NCI-H524 treated with DMSO at 0.1 percent for 48 hours (cell line): ENCODE data around the gene GRB10.
"Not testable (repeated sequence)": the region's sequence is repeated elsewhere in the genome, so short reads cannot be mapped to it uniquely, and the experiment has no call there.

Experiments
- DNase-seq: peaks from one replicate; lab custom pipeline; 2025; lab: John Stamatoyannopoulos, UW

Gene GRB10

DNA sequence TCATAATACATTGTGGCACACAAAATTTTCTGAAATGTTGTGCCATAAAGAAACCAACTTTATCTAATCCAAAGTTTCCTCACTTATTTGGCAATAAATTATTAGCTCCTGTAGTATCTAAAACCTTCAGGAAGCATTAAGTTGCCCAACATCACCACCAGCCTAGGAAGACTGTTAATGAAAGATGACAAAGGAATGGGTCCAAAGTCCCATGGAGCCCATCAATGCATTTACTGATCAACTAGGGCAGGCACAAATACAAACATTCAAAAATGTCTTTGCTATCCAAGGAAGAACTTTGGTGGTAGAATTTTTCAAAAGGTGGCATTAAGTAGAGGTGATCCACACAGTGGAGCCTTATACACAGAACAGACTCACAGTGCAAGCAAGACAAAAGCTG, 4.5 kb downstream of the GRB10 start:
- DNase-seq = no peak

DNA sequence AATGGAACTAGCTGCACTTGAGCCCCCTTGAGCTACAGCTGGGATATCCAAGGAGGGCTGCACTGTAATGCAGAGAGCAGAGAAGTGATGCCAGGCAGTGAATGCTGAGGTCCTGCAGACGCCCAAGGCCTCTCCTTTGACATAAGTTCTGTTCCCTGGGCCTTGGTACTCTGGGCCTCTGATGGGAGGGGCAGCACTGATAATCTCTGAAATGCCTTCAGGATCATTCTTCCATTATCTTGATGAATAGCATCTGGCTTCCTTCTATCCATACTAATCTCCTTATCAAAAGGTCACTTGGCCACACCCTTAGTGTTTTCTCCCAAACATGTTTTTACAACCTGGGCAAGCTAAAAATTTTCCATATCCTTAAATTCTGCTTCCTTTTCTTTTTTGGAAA, 6.9 kb downstream of the GRB10 start:
- no peak for DNase-seq

DNA sequence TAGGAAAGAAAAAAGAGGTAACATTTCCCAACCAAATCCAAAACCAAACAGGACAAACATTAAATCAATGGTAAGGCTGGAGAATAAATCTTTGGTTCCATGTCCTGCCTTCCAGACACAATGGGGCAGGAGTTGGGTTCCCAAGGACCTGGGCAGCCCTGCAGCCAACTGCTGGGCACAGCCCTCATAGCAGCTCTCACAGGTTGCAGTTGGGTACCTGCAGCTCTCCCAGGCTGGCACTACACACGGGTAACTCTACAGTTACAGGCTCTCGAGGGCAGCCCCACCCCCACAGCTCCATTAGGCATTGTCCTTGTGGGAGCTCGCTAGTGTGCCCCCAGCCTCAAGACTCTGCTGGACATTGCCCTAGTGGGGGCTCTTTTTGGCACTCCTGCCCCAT, 7.5 kb downstream of the GRB10 start:
- DNase-seq = no peak

DNA sequence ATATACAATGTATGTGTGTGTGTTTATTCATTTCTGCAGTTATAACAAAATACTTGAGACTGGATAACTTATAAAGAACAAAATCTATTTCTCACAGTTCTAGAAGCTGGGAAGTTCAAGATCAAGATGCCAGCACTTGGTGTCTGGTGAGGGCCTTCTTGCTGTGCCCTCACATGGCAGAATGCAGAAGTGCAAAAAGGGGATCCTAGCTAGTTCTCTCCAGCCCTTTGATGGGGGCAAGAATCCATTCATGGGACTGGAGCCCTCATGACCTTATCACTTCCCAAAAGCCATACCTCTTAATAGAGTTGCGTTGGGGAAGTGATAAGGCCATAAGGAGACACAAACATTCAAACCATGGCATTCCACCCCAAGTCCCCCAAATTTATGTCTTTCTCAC, 8.4 kb downstream of the GRB10 start:
- DNase-seq = no peak

DNA sequence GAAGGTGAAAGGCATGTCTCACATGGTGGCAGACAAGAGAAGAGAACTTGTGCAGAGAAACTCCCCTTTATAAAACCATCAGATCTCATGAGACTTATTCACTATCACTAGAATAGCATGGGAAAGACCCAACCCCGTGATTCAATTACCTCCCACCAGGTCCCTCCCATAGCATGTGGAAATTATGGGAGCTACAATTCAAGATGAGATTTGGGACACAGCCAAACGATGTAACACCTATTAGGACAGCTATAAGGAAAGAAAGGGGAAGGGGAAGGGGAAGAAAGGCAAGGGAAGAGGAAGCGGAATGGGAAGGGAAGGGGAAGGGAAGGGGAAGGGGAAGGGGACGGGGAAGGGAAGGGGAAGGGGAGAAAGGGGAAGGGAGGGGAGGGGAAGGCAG, 9.6 kb downstream of the GRB10 start:
- not testable (repeated sequence) for DNase-seq

DNA sequence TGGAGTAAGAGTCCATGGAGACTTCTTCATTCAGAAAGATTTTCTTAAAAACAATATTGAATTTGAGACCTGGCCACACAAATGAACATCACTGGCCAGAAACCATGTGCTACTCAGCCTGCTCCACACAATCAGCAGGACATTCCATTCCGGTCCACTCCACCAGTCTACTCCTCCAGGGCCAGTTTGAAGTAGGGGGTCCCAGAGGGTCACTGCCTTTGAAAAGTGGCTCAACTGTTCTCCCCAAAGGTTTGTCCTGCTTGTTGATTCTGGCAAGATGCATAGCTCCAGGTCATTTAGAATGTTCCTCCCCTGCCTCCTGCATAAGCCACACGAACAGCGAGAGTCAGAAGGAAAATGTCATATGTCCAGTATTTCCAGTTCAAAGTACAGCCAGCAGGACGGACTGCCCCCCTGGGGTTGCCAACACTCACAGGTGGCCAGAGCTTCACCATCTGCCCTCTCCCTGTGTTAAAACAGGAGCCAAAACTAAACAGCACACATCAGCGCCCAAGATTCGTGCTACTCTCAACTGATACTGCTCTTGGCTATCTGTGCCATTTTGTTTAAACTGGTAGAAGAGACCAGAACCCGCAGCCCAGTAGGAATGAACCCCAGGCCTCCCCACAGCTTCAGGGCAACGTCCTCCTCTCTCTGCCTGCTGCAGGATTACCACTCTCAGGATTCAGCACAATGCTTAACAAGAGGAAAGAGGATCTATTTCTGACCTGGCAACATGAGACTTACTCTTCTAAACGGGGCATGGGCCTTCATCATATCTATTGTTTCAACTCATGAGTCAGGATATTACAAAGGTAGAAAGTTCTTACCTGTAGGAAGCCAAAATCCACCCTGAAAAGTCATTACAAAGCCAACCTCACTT, 11.3 kb downstream of the GRB10 start:
- DNase-seq = no peak

DNA sequence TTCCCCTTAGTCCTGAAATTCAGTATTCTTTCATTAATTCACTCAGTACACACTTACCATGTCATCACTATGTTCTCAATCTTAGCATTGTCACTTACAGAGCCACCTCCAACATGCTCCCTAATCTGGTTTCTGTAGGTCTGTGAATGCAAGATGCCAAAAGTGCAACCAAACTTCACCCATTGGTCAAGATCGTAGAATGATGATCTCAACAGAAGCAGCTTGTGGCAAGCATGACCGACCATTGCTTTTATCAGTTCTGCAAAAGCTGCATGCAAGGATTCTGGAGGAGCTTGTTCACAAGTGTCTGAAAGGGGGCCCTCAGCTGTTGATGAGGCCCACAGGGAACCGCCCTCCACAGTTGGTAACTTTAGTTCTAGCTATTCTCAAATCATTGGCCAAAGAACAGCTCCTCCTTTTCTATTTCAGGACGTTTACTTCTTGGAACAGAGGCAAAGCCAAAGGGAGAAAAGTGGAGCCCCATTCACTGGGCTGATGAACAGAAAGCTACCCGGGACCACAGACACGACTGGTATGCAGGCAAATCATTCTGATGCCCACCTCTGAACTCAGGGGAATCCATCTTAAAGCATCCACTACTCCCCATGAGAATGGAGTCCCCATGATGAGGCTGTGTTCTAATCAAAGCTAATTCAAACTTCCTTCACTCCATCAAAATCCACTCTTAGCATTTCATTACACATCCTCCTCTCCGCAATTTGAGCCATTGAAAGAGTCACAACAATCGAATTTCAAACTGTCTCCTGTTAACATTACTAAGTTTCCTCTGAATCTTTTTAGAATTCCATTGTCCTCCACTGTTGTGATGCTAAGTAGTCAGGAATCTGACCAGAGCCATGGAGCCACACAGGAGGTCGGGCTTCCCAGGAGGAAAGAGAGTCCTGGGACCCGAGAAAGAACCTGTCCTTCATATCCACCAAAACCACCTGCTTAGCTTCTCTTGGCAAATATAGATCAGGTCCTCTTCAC, 13.9 kb downstream of the GRB10 start:
- no peak for DNase-seq

DNA sequence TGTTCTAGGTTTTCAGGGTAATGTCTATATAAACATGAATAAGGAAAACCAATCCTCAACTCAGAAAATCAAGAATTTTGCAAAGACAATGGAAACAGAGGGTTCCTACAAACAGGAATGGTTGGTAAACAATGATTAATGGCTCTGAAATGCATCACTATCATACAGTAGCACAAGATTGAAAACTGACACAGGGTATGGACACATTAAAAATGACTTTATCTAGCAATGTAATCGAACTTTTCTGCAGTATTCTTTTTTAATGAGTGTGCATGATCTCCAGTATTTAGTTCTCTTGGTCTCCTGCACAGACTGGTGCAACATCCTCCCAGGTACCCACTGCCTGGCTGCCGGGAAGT, 15.9 kb downstream of the GRB10 start:
- no peak for DNase-seq

DNA sequence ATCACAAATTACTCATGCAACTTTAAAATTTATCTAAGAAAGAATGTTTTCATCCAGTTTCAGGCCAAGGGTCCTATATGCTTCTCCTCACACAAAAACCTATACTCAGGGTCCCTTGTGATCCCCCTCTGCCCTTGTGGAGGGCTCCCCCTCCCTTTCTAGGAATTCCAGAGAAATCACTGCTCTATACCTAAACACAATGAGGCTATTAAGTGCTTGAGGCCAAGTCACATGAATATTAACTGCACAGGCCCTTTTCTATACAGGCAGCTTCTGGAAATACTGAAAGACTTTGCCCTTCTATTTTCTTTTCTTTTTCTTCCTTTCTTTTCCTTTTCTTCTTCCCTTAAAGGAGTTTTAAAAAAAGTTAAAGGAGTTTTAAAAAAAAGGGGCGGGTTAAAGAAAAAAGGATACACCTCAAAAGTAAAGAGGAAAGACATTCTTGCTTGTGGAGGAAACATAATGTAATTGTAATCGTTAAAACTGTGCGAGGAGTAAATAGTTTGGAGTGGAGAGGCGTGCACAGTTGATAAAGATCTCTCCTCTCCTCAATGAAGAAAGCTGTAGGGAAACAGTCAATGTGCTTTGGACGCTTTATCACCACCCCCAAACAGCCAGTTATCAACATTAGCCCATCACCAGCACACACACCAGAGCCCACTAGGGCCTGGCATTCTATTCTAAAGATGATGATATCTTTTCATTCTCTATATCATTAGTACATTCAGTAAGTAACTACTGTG, 16.4 kb downstream of the GRB10 start:
- no peak for DNase-seq

DNA sequence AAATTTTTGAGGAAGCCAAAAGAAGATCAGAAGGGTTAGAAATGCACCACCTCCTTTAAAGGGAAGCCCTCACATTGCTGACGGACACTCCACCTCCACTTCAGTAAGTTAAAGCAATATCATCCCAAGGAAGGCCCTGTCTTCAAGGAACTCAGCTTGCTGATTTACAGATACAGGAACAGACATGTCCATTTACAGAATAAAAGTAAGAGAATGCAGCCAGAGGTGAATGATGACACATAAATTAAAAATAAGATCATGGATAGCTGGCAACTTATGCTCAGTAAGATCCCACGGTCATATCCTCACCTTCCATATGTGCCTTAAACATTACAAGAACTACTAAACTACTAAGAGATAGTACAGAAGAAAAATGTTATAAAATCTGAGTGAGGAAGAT, 20.4 kb downstream of the GRB10 start:
- DNase-seq = no peak

DNA sequence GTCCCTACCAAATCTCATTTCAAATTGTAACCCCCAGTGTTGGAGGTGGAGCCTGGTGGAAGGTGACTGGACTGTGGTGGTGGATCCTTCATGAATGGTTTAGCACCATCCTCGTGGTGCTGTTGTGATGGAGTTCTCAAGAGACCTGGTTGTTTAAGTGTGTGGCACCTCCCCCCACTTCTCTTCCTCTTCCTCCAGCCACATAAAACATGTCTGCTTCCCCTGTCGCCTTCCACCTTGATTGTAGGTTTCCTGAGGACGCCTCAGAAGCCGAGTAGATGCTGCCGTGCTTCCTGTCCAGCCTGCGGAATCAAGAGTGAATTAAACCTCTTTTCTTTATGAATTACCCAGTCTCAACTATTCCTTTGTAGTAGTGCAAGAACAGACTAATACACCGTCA, 21.0 kb downstream of the GRB10 start:
- no peak for DNase-seq

DNA sequence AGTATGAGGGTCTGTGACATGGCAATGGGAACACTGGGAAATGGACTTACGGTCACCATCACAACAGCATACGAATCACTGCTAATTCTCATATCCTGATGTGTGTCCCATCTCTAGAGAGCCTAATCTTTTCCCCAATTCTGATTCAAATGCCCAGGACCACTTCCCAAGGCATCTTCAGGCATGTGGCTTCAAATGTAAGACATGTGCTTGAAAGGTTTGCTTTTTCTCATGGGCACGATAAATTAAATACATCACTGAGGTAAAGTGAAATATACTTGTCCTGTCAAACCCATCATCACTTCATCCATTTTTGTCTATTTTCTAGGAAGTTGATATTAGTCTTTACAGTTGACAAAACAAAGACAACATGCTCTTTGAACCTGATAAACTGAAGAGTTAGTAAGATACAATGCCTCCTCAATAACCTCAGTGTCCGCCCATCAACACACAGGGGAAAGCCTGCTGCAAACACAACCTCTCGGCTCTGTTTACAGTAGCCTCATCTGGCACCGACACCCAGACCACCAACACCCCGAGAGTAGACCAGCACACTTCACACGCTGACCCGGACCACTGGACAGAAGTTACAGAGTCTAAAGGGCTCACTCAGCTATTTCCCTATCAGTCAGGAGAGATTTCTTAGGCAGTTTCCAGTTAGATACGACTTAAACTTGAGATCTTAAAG, 24.8 kb downstream of the GRB10 start:
- DNase-seq = no peak

DNA sequence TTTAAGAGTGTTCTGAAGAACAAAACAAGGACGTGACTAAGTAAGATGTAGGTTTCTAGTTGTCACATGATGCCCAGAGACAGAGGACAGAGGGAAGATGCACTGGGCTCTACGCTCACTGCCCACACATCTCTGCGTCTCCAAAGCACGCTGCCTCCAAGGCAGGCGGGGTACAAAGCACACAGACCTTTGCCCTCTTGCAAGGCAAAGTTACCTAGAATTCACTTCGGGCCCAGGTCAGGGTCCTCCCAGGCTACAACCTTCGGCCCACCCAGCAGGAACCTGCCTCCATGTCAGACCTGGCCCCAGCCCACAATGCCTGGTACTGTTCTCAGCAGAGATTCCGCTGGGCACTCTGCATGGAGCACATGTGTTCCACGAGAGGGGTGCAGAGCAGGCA, 26.5 kb downstream of the GRB10 start:
- DNase-seq = no peak

DNA sequence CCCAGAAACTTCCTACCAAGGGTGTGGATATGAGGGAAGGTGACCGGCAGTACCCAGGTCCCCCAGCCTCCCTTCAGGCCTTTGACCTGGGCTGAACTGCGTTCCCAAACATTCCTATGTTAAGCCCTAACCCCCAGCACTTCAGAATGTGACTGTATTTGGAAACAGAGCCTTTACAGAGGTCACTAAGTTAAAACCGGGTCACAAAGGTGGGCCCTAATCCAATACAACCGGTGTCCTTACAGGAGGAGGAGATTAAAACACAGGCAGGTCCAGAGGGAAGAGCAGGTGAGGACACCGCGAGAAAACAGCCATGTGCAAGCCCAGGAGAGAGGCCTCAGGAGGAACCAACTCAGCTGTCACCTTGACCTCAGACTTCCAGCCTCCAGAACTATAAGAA, 28.0 kb downstream of the GRB10 start:
- DNase-seq = no peak

DNA sequence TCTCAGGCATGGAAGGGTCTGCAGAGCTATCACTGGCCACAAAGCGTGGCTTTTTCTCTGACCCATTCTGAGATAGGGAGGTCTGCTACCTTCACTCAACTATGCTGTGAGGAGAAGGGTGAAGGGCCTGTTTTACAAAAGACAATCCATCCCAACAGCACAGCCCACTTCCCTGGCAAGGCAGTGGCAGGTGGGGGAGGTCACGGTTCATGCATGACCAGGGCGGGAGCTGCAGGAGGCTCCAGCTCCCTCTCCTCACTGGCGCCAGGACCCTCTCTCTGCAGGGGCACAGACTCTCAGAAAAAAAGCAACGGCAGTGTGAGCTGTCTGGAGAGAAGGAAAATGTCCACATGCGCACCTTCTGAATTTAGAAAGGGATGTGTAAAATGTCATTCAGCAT, 28.5 kb downstream of the GRB10 start:
- DNase-seq = no peak

DNA sequence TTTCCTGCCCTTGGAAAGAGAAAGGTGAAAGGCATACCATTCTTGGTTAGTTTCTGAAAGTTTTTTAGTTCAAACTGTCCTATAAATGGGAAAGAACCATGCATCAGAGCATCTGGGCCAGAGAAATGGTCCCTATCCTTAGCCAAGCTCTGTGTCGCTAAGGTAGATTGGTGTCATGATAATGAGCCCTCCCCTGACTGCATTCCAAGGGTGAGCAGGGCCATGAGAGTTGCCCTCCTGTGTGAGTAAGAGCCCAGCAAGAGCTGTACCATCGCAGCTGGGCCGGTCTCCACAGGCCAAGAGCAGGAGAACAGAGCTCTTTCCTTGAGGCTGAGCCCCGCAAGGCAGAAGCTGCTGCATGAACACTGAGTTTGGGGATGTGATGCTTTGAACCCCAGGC, 30.3 kb downstream of the GRB10 start:
- DNase-seq = no peak

DNA sequence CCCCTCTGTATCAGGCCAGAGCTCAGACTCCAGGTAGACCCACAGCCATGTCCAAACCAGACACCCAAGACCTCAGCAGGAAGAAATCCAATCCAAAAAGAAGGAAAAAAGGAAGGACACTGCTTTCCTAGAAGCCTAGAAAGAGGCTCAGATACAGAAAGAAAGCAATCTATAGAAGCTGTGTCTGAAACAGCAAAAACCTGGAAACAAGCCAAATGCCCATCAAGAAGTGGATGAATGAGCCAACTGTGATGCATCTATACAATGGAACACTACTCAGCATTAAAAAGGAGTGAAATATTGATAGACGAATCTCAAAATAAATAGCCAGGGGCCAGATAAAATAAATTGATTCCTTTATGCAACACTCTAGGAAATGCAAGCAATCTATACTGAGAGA, 31.6 kb downstream of the GRB10 start:
- no peak for DNase-seq

DNA sequence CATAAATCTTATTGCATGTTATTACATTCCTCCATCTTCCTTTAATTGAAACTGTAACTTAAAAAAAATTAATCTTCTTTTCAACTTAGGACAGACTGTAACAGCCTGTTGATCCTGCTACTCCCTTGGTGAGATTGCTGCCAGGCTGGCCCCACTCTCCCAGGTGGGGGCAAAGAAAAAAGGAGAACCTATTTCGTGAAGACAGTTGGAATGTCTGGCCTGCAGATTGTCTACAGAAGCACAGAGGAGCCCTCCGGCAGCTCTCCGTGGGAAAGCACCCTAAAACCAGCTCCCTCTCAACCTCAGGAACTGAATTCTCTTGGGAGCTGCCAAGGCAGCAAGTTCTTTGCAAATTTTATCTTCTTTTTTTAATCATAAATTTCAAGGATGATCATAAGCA, 32.8 kb downstream of the GRB10 start:
- no peak for DNase-seq

DNA sequence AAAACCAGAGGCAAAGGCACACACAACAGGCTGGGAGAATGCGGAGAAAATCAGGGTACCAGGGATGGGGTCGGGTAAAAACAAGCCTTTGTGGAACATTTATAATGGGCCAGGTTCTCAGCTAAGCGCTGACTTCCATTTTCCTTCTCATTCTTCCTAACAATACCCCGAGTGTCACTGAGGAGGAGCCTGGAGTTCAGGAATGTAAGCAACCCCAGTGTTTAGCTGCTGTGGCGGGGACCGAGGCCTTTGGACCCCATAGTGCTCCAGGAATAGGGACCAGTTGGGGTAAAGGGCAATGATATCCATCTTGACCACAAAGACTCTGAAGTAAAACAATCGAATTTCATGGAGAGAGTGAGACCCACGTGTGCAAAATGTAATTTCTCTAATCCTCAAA, 34.2 kb downstream of the GRB10 start:
- DNase-seq = no peak

DNA sequence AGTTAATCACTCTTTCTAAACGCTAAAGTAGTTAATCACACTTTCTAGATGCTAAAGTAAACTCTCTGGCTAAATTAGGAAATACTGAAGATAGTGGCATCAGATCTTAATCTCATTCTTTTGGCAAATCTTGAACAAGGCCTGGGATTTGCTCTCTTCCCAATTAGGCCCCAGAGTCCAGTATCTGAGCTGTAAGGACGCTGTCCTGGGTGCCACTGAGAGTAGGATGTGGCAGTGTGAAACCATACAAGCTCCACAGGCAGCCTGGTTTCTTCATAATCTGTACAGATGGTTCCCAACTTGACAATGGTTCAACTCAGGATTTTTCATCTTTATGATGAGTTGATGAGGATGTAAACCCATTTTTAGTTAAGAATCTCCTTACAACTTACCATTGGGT, 36.9 kb downstream of the GRB10 start:
- DNase-seq = no peak

DNA sequence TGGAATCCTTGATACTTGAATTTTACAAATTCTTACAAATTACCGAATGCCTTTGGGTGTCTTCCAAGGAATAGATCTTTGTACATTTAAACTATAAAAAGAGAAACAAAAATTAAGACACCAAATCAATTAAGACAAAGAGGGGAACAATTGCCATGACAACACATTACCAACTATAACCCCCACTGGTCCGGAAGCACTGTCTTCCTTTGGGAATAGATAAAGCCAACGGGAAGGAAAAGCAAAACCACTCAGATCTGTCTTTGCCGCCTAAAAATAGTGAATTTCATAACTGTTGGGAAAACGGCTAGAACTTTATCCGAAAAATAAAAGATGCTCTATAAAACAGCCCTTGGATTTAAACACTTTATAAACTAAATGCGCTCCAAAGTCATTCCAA, 37.4 kb downstream of the GRB10 start:
- DNase-seq = no peak

DNA sequence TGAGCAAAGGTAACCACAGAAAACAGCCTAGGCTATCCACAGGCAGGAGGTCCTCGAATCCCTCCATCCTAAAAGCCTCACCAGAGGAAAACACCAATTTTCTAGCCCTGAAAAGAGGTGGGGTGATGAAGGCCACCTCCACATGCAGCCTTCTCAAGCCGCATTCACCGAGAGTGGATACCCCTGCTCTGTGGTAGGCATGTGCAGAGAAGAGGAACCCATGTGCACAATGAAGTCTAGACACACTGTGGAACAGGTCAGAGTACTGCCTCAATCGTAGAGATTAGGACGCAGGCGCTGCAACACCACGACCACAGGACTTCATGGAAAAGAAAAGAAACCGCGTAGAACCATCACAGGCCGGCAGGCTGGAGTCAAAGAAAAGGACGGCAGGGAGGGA, 38.8 kb downstream of the GRB10 start:
- DNase-seq = no peak
